CD8-positive, alpha-beta memory T cell (primary cell): ENCODE data around the gene UVRAG. TPM values are rescaled to one million over a fixed set of nuclear protein-coding genes. Genes with fewer than 3 reads are reported as not detected.

ENCODE experiments used
- CTCF ChIA-PET: fragments of 350-600 bp; sonication (Branson Sonifier 250); formaldehyde crosslinking; loops from one replicate; lab custom pipeline; 2021; ENCODE audit warnings: antibody characterized with exemption; lab: Charles Lee
- POLR2A ChIA-PET: fragments of 350-600 bp; sonication (Branson Sonifier 250); formaldehyde crosslinking; loops from one replicate; lab custom pipeline; 2021; ENCODE audit warnings: antibody characterized with exemption; lab: Charles Lee
- DNase-seq, 5 donors: peaks; one replicate each; pipeline versions ENCODE4 v3.0.0 to v3.0.0-alpha.2; 2020 to 2022; ENCODE audit warnings: mixed read lengths in 1 of 5
- H3K27ac ChIP-seq: one replicate; pipeline ENCODE4 v1.7.0; 2013; ENCODE audit warnings: low read depth, mild to moderate bottlenecking, low read length, moderate library complexity
- H3K27me3 ChIP-seq: 2 replicates; pipeline ENCODE4 v1.7.0; 2013; ENCODE audit warnings: low read length, mild to moderate bottlenecking; ENCODE audit not compliant: insufficient read depth, poor library complexity, severe bottlenecking
- H3K36me3 ChIP-seq: 2 replicates; pipeline ENCODE4 v1.7.0; 2013; ENCODE audit warnings: mild to moderate bottlenecking, low read length, moderate library complexity; ENCODE audit not compliant: insufficient read depth
- H3K4me1 ChIP-seq: 2 replicates; pipeline ENCODE4 v1.7.0; 2013; ENCODE audit warnings: mild to moderate bottlenecking, low read length, moderate library complexity; ENCODE audit not compliant: insufficient read depth
- H3K4me3 ChIP-seq: 2 replicates; pipeline ENCODE4 v1.7.0; 2013; ENCODE audit warnings: mild to moderate bottlenecking, low read length
- H3K9me3 ChIP-seq: 2 replicates; pipeline ENCODE4 v1.7.0; 2013; ENCODE audit warnings: mild to moderate bottlenecking, low read length
- H3K27ac Mint-ChIP-seq, 8 donors: one replicate each; pipeline ENCODE4 v1.8.0; 2020 to 2021; ENCODE audit warnings: mixed read lengths in 8 of 8, mild to moderate bottlenecking in 6 of 8, inconsistent platforms in 3 of 8, moderate library complexity in 3 of 8
- H3K27me3 Mint-ChIP-seq, 2 donors: one replicate each; pipeline ENCODE4 v1.8.0; 2020 to 2021; ENCODE audit warnings: mixed read lengths in 2 of 2, mild to moderate bottlenecking in 1 of 2, moderate library complexity in 1 of 2
- H3K36me3 Mint-ChIP-seq, 3 donors: one replicate each; pipeline ENCODE4 v1.8.0; 2020 to 2021; ENCODE audit warnings: mixed read lengths in 3 of 3, inconsistent platforms in 1 of 3, mild to moderate bottlenecking in 1 of 3
- H3K4me1 Mint-ChIP-seq, 3 donors: one replicate each; pipeline ENCODE4 v1.8.0; 2020 to 2021; ENCODE audit warnings: mixed read lengths in 3 of 3, inconsistent platforms in 1 of 3, mild to moderate bottlenecking in 1 of 3
- H3K4me3 Mint-ChIP-seq, 7 donors: one replicate each; pipeline ENCODE4 v1.8.0; 2020 to 2021; ENCODE audit warnings: mixed read lengths in 7 of 7, mild to moderate bottlenecking in 6 of 7, moderate library complexity in 4 of 7, inconsistent platforms in 2 of 7
- H3K9me3 Mint-ChIP-seq, 5 donors: one replicate each; pipeline ENCODE4 v1.8.0; 2020 to 2022; ENCODE audit warnings: mixed read lengths in 5 of 5, mild to moderate bottlenecking in 3 of 5, moderate library complexity in 2 of 5, inconsistent platforms in 1 of 5
- polyA plus RNA-seq: library from polyadenylated mRNA; unstranded; fragments of 300-500 nt; fragmentation: Illumina TruSeq; gene quantifications from one replicate; pipeline ENCODE4 v1.2.3, GENCODE V29; 2021
- total RNA-seq, 2 experiments: library from RNA; stranded (reverse); gene quantifications; one replicate each; pipeline ENCODE4 v1.2.3, GENCODE V29; 2021

Gene UVRAG
- total and polyA plus RNA-seq, 3 experiments from 2014 or later, result 17.1 to 20.9 (median 18.0) TPM

GRCh38 chr11:75894036-75894585 is 79.1 kb downstream of the UVRAG start:
- Histone ChIP-seq H3K36me3 (peaks cover 6% of the 10 kb centered on the region), H3K27me3 (no peaks in the 10 kb centered on the region), H3K4me1 (no peaks in the 10 kb centered on the region), H3K4me3 (no peak overlapping the region), H3K9me3 (no peaks in the 10 kb centered on the region), H3K27ac (no peak overlapping the region)
- Mint-ChIP-seq H3K27ac (peak overlapping the region in 3 of 8 donors; percentile 3 to 36 (median 22)), H3K9me3 (no peaks in the 10 kb centered on the region), H3K27me3 (no peaks in the 10 kb centered on the region), H3K4me1 (peaks cover 0 to 14% (median 3%) of the 10 kb centered on the region in 3 donors), H3K36me3 (peaks cover 0 to 37% (median 10%) of the 10 kb centered on the region in 3 donors), H3K4me3 (no peak overlapping the region)
- ChIA-PET CTCF (interaction anchor here (1.4 to 2.2 kb wide), 2 partner anchors 258 to 314 kb away, joined by 5 to 7 read pairs; no protein-coding TSS in a partner anchor), POLR2A (no interaction called here)
- no peak for DNase-seq

- Mint-ChIP-seq H3K9me3 (no peaks in the 10 kb centered on the region), H3K4me1 (peaks cover 0 to 4% (median 0%) of the 10 kb centered on the region in 3 donors), H3K4me3 (no peak overlapping the region), H3K27ac (no peak overlapping the region), H3K36me3 (peaks cover 0 to 21% (median 8%) of the 10 kb centered on the region in 3 donors), H3K27me3 (no peaks in the 10 kb centered on the region)
- Histone ChIP-seq H3K9me3 (no peaks in the 10 kb centered on the region), H3K4me1 (no peaks in the 10 kb centered on the region), H3K36me3 (peaks cover 6% of the 10 kb centered on the region), H3K27ac (no peak overlapping the region), H3K27me3 (no peaks in the 10 kb centered on the region), H3K4me3 (no peak overlapping the region)
- ChIA-PET CTCF (interaction anchor here (0.7 to 4.1 kb wide), 14 partner anchors 10 to 430 kb away, joined by 3 to 44 read pairs (median 3); no protein-coding TSS in a partner anchor), POLR2A (interaction anchor here (0.7 kb wide), 1 partner anchor 783 kb away, joined by 3 read pairs; no protein-coding TSS in a partner anchor)
- DNase-seq, result peak in 2 of 5 donors; percentile 16 to 26
Measured at GRCh38 chr11:75896843-75897419, 81.9 kb downstream of the UVRAG start.

GRCh38 chr11:75898871-75899270 is 83.9 kb downstream of the UVRAG start:
- H3K36me3 ChIP-seq, result no peaks in the 10 kb centered on the region
- ChIA-PET POLR2A (no interaction called here), CTCF (interaction anchor here (1.1 to 4.1 kb wide), 2 partner anchors 254 to 309 kb away, joined by 4 to 44 read pairs; no protein-coding TSS in a partner anchor)
- H3K4me1 ChIP-seq, result no peaks in the 10 kb centered on the region
- H3K9me3 ChIP-seq, result no peaks in the 10 kb centered on the region
- Mint-ChIP-seq H3K27me3 (no peaks in the 10 kb centered on the region), H3K4me1 (peaks cover 0 to 4% (median 2%) of the 10 kb centered on the region in 3 donors), H3K36me3 (peaks cover 0 to 11% (median 8%) of the 10 kb centered on the region in 3 donors), H3K27ac (no peak overlapping the region), H3K9me3 (no peaks in the 10 kb centered on the region), H3K4me3 (no peak overlapping the region)
- no peaks in the 10 kb centered on the region for H3K27me3 ChIP-seq
- H3K4me3 ChIP-seq, result no peak overlapping the region
- no peak overlapping the region for H3K27ac ChIP-seq
- DNase-seq, result no peak

GRCh38 chr11:75899806-75900205 is 84.8 kb downstream of the UVRAG start:
- H3K36me3 ChIP-seq, result no peaks in the 10 kb centered on the region
- Mint-ChIP-seq H3K4me1 (peaks cover 0 to 4% (median 2%) of the 10 kb centered on the region in 3 donors), H3K27me3 (no peaks in the 10 kb centered on the region), H3K4me3 (no peak overlapping the region), H3K36me3 (peaks cover 0 to 8% (median 8%) of the 10 kb centered on the region in 3 donors), H3K9me3 (no peaks in the 10 kb centered on the region), H3K27ac (peak overlapping the region in 1 of 8 donors; percentile 10)
- ChIA-PET CTCF (interaction anchor here (1.7 to 4.3 kb wide), 2 partner anchors 253 to 309 kb away, joined by 3 to 18 read pairs; no protein-coding TSS in a partner anchor), POLR2A (no interaction called here)
- no peaks in the 10 kb centered on the region for H3K27me3 ChIP-seq
- H3K4me1 ChIP-seq, result no peaks in the 10 kb centered on the region
- no peaks in the 10 kb centered on the region for H3K9me3 ChIP-seq
- no peak overlapping the region for H3K4me3 ChIP-seq
- DNase-seq, result no peak
- no peak overlapping the region for H3K27ac ChIP-seq

GRCh38 chr11:75900848-75901247 is 85.8 kb downstream of the UVRAG start:
- Mint-ChIP-seq H3K4me1 (peaks cover 0 to 4% (median 2%) of the 10 kb centered on the region in 3 donors), H3K36me3 (peaks cover 0 to 10% (median 10%) of the 10 kb centered on the region in 3 donors), H3K27ac (no peak overlapping the region), H3K27me3 (no peaks in the 10 kb centered on the region), H3K9me3 (no peaks in the 10 kb centered on the region), H3K4me3 (no peak overlapping the region)
- Histone ChIP-seq H3K9me3 (no peaks in the 10 kb centered on the region), H3K27ac (no peak overlapping the region), H3K36me3 (no peaks in the 10 kb centered on the region), H3K4me1 (no peaks in the 10 kb centered on the region), H3K4me3 (no peak overlapping the region), H3K27me3 (no peaks in the 10 kb centered on the region)
- ChIA-PET CTCF (interaction anchor here (1.7 to 4.3 kb wide), 2 partner anchors 251 to 307 kb away, joined by 3 to 18 read pairs; no protein-coding TSS in a partner anchor), POLR2A (no interaction called here)
- no peak for DNase-seq

- ChIA-PET CTCF (interaction anchor here (1.5 to 4.3 kb wide), 2 partner anchors 250 to 305 kb away, joined by 5 to 18 read pairs; no protein-coding TSS in a partner anchor), POLR2A (no interaction called here)
- peaks cover 4 to 10% (median 10%) of the 10 kb centered on the region in 3 donors for H3K36me3 Mint-ChIP-seq
- Histone ChIP-seq H3K9me3 (no peaks in the 10 kb centered on the region), H3K4me3 (no peak overlapping the region), H3K27me3 (no peaks in the 10 kb centered on the region), H3K27ac (no peak overlapping the region), H3K36me3 (no peaks in the 10 kb centered on the region), H3K4me1 (no peaks in the 10 kb centered on the region)
- H3K4me3 Mint-ChIP-seq, result no peak overlapping the region
- H3K27ac Mint-ChIP-seq, result peak overlapping the region in 1 of 8 donors; percentile 6
- no peak for DNase-seq
- H3K9me3 Mint-ChIP-seq, result no peaks in the 10 kb centered on the region
- peaks cover 5 to 8% (median 8%) of the 10 kb centered on the region in 3 donors for H3K4me1 Mint-ChIP-seq
- H3K27me3 Mint-ChIP-seq, result no peaks in the 10 kb centered on the region
Measured at GRCh38 chr11:75902631-75903030, 87.6 kb downstream of the UVRAG start.

- POLR2A ChIA-PET, result no interaction called here
- no peak for DNase-seq
- Mint-ChIP-seq H3K27me3 (no peaks in the 10 kb centered on the region), H3K27ac (peak overlapping the region in 1 of 8 donors; percentile 69), H3K9me3 (no peaks in the 10 kb centered on the region), H3K4me3 (no peak overlapping the region), H3K4me1 (peaks cover 9 to 13% (median 13%) of the 10 kb centered on the region in 3 donors), H3K36me3 (peaks cover 4 to 10% (median 10%) of the 10 kb centered on the region in 3 donors)
- no peaks in the 10 kb centered on the region for H3K36me3 ChIP-seq
- H3K9me3 ChIP-seq, result no peaks in the 10 kb centered on the region
- H3K4me1 ChIP-seq, result no peaks in the 10 kb centered on the region
- CTCF ChIA-PET, result interaction anchor here (1.5 to 4.3 kb wide), 2 partner anchors 249 to 304 kb away, joined by 5 to 18 read pairs; no protein-coding TSS in a partner anchor
- H3K27ac ChIP-seq, result no peak overlapping the region
- H3K27me3 ChIP-seq, result no peaks in the 10 kb centered on the region
- no peak overlapping the region for H3K4me3 ChIP-seq
Measured at GRCh38 chr11:75903276-75903675, 88.3 kb downstream of the UVRAG start.

- Histone ChIP-seq H3K27ac (no peak overlapping the region), H3K36me3 (no peaks in the 10 kb centered on the region), H3K27me3 (no peaks in the 10 kb centered on the region), H3K4me3 (no peak overlapping the region), H3K4me1 (no peaks in the 10 kb centered on the region), H3K9me3 (no peaks in the 10 kb centered on the region)
- Mint-ChIP-seq H3K4me3 (no peak overlapping the region), H3K4me1 (peaks cover 13 to 26% (median 21%) of the 10 kb centered on the region in 3 donors), H3K27ac (no peak overlapping the region), H3K36me3 (peaks cover 4 to 8% (median 5%) of the 10 kb centered on the region in 3 donors), H3K27me3 (no peaks in the 10 kb centered on the region), H3K9me3 (no peaks in the 10 kb centered on the region)
- ChIA-PET CTCF (no interaction called here), POLR2A (no interaction called here)
- no peak for DNase-seq
Measured at GRCh38 chr11:75905434-75905833, 90.4 kb downstream of the UVRAG start.
